Measurements from ENCODE around the gene SUMF2. TPM values are rescaled to one million over a fixed set of nuclear protein-coding genes. Genes with fewer than 3 reads are reported as not detected.
"Not testable (repeated sequence)": the region's sequence is repeated elsewhere in the genome, so short reads cannot be mapped to it uniquely, and the experiment has no call there.

Gene SUMF2
- total RNA-seq, 1 donor from 2014 or later = 232 TPM

- peak; percentile 99 for DNase-seq (ENCODE audit: low read depth in 2 of 2)
Observed at GRCh38 chr7:56106108-56107073, 42.3 kb downstream of the SUMF2 start, which contains the start of gene CHCHD2. Gene CHCHD2 (minus strand): TSS chr7:56106476. CDS start chr7:56106413, 63 bp downstream.

DNA sequence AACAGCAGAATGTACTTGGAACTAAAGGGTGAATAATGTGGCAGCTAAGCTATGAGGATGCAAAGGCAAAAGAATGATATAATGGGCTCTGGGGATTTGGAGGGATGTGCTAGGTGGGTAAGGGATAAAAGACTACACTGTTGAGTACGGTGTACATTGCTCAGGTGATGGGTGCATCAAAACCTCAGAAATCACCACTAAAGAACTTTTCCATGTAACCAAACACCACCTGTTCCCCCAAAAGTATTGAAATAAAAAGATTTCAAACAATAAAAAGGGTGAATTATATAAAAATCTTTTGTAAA is 43.8 kb downstream of the SUMF2 start:
- DNase-seq (ENCODE audit: low read depth in 2 of 2) = no peak

DNA sequence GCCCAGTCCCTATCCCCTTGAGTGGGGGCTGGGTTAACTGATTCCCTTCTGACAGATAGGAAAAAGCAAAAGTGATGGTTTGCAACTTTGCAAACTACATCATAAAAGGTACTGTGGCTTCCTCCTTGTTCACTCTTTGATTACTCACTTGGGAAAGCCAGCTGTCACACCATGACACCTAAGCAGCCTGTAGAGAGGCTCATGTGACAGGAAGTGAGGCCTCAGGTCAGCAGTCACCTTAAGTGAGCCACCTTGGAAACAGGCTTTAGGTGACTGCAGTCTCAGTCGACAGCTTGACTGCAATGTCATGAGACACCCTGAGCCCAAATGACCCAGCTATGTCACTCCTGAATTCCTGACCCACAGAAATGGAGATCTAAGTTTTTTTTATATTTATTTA is 46.5 kb downstream of the SUMF2 start:
- DNase-seq (ENCODE audit: low read depth in 2 of 2) = no peak

GRCh38 chr7:56112244-56112643 is 48.2 kb downstream of the SUMF2 start:
- not testable (repeated sequence) for DNase-seq (ENCODE audit: low read depth in 2 of 2)

DNA sequence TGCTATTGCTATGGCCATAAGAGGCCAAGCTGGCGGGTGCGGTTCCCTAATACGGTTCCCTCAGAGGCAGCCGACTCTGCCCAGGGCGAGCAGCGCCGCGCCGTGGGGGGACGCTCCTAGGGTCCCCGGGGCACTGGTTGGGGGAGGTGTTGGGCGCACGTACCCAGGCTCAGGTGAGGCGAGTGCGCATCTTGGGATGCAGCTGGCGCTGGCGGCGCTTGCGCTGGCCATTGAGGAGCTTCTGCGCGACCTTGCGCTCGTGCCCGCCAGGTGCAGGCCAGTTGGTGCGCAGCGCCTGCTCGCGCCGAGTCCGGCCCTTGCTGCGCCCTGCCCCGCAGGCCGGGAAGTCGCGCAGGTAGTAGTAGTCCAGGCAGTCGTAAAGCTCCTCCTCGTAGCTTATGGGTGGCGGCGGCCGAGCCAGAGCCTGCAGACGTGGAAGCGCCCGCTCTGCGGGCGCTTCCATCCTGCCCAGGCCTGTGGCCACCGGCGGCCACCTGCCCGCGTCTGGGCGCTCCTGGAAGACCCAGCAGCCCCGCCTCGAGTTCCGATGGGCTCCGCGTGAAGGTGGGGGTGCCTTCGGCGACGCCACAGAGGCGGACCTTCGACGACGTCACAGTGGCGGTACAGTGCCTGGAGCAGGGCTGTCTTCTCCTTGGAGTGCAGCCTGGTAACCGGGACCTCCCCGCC is 51.9 kb downstream of the SUMF2 start, which contains the start of gene NUPR2:
Gene NUPR2 (minus strand): TSS at position 566 of the 687 bp plus-strand sequence. CDS start 103 bp downstream, at position 463.
- no peak for DNase-seq (ENCODE audit: low read depth in 2 of 2)

- no peak for DNase-seq (ENCODE audit: low read depth in 2 of 2)
Observed at GRCh38 chr7:56121440-56121839, 57.4 kb downstream of the SUMF2 start.

GRCh38 chr7:56124981-56125380 is 60.9 kb downstream of the SUMF2 start:
- DNase-seq (ENCODE audit: low read depth in 2 of 2) = no peak

DNA sequence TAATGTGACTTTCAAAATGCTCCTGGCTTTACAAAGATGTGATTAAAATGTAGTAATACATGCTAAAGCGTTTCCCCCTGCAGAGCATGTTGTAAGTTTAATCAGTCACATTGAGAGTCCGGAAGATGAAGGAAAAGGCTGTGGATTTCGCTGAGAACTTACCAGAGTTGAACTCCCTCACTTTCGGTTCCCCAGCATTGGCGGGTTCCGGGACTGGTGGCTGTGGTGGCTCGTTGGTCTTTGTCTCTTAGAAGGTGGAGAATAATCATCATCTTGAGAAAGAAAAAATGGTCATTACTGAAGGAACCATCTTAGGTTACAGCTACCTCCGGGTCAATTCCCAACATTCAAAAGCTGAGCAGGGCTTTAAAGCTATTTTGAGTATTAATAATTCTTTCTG is 61.7 kb downstream of the SUMF2 start:
- DNase-seq (ENCODE audit: low read depth in 2 of 2) = no peak

- no peak for DNase-seq (ENCODE audit: low read depth in 2 of 2)
Observed at GRCh38 chr7:56127241-56127975, 63.3 kb downstream of the SUMF2 start.

Other genes starting within 250 kb of the SUMF2 start
- gene SEPTIN14, start 201.5 kb upstream of the SUMF2 start, total RNA-seq = not detected in 2 replicates
- 2.0 and 2.8 TPM in 2 replicates for gene ZNF713, start 176.8 kb upstream of the SUMF2 start, total RNA-seq
- 17.9 and 23.2 TPM in 2 replicates for gene MRPS17, start 112.4 kb upstream of the SUMF2 start, total RNA-seq
- gene NIPSNAP2, start 99.7 kb upstream of the SUMF2 start, total RNA-seq = 33.5 and 33.6 TPM in 2 replicates
- 19.4 and 29.8 TPM in 2 replicates for gene PSPH, start 12.8 kb upstream of the SUMF2 start, total RNA-seq
- 159 and 184 TPM in 2 replicates for gene CCT6A, start 12.5 kb upstream of the SUMF2 start, total RNA-seq
- 0.20 and 0.22 TPM in 2 replicates for gene PHKG1, start 28.7 kb downstream of the SUMF2 start, total RNA-seq
- 282 and 284 TPM in 2 replicates for gene CHCHD2, start 42.2 kb downstream of the SUMF2 start, total RNA-seq
- gene NUPR2, start 52.1 kb downstream of the SUMF2 start, total RNA-seq = not detected in 2 replicates

All from lung microvascular endothelial cell (primary cell).